Measurements from ENCODE around the gene GATM. TPM values are rescaled to one million over a fixed set of nuclear protein-coding genes. Genes with fewer than 3 reads are reported as not detected.

Gene GATM
- total RNA-seq, 1 donor from 2014 or later: 0.86 TPM

DNA sequence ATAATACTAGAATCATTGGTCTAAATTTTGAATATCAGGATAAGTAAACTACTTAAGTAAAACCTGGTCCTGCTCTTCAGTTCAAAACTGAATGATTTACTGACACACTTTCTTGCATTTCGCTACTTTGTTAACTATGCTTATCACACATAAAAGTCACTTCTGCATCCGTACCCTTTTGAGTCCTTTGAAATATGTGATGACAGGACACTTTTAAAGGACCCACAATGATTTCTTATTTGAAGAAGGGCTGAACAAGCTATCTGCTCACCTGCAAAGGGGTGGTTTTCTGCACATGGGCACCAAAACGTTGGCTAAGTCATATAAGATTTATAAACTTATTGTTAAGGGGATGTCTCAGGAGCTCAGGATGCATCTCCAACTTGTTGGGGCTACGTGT, 15.0 kb downstream of the GATM start:
- Mint-ChIP-seq H3K27ac (no peak overlapping the region), H3K27me3 (ENCODE audit: insufficient read depth) (peaks cover 14% of the 10 kb centered on the region), H3K36me3 (ENCODE audit: low read depth) (no peaks in the 10 kb centered on the region), H3K4me3 (no peak overlapping the region), H3K9me3 (no peaks in the 10 kb centered on the region), H3K4me1 (ENCODE audit: low read depth) (no peaks in the 10 kb centered on the region)
- intact Hi-C loops (cut with micrococcal nuclease): no loop called here
- no peak for DNase-seq (ENCODE audit: low spot score)

GRCh38 chr15:45362419-45362818, 15.9 kb downstream of the GATM start:
- DNase-seq (ENCODE audit: low spot score): no peak
- Mint-ChIP-seq H3K4me1 (ENCODE audit: low read depth) (no peaks in the 10 kb centered on the region), H3K27me3 (ENCODE audit: insufficient read depth) (peaks cover 14% of the 10 kb centered on the region), H3K36me3 (ENCODE audit: low read depth) (no peaks in the 10 kb centered on the region), H3K27ac (no peak overlapping the region), H3K4me3 (no peak overlapping the region), H3K9me3 (no peaks in the 10 kb centered on the region)
- intact Hi-C loops (cut with micrococcal nuclease): no loop called here

DNA sequence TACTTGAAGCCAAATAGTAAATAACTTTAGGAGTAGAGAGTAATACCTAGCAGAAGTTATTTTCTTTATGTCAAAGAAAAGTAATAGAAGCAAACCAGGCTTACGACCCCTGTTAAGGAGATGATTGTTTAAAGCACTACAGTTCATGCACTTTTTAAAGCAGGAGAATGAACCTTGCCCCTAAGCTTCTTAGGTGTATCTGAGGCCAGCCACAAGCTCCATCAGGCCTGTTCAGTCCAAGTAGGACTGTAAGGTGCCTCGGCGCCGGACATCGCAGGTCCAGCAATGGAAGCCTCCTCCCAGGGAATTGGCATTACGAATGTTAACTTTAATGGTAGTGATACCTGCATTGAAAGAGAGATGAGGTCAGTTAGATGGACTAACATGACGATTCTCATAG, 16.5 kb downstream of the GATM start:
- Mint-ChIP-seq H3K36me3 (ENCODE audit: low read depth) (no peaks in the 10 kb centered on the region), H3K4me3 (no peak overlapping the region), H3K27me3 (ENCODE audit: insufficient read depth) (peaks cover 14% of the 10 kb centered on the region), H3K9me3 (no peaks in the 10 kb centered on the region), H3K4me1 (ENCODE audit: low read depth) (no peaks in the 10 kb centered on the region), H3K27ac (no peak overlapping the region)
- intact Hi-C loops (cut with micrococcal nuclease): no loop called here
- DNase-seq (ENCODE audit: low spot score): no peak

DNA sequence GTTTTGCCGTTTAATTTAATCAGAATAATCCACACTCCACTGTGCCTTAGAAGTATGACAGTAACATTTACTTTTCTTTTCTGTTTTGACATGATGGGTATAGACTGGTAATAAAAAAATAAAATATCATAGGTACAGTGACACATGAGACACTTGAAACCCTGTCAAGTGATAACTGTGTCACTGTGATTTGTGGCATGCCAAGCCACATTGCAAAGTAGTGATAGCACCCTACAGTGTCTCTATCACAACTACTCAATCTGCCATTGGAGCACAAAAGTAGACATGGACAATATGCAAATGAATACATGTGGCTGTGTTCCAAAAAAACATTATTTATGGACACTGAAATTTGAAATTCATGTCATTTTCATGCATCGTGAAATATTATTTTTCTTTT, 22.5 kb downstream of the GATM start:
- DNase-seq (ENCODE audit: low spot score): no peak
- no peaks in the 10 kb centered on the region for H3K36me3 Mint-ChIP-seq (ENCODE audit: low read depth)
- H3K27me3 Mint-ChIP-seq (ENCODE audit: insufficient read depth): peaks cover 6% of the 10 kb centered on the region
- H3K4me1 Mint-ChIP-seq (ENCODE audit: low read depth): no peaks in the 10 kb centered on the region
- no peak overlapping the region for H3K27ac Mint-ChIP-seq
- no peaks in the 10 kb centered on the region for H3K9me3 Mint-ChIP-seq
- intact Hi-C loops (cut with micrococcal nuclease): no loop called here
- no peak overlapping the region for H3K4me3 Mint-ChIP-seq

- H3K27ac Mint-ChIP-seq: no peak overlapping the region
- intact Hi-C loops (cut with micrococcal nuclease): no loop called here
These were observed 23.6 kb downstream of the GATM start for GRCh38 chr15:45354711-45355110.

GRCh38 chr15:45351227-45351626, 27.1 kb downstream of the GATM start:
- Mint-ChIP-seq H3K27me3 (ENCODE audit: insufficient read depth) (peaks cover 18% of the 10 kb centered on the region), H3K36me3 (ENCODE audit: low read depth) (no peaks in the 10 kb centered on the region), H3K27ac (no peak overlapping the region), H3K9me3 (no peaks in the 10 kb centered on the region), H3K4me1 (ENCODE audit: low read depth) (no peaks in the 10 kb centered on the region), H3K4me3 (no peak overlapping the region)
- DNase-seq (ENCODE audit: low spot score): no peak
- intact Hi-C loops (cut with micrococcal nuclease): no loop called here

More at GRCh38 chr15:45354711-45355110, 23.6 kb downstream of the GATM start:
- DNase-seq (ENCODE audit: low spot score): no peak
- H3K4me1 Mint-ChIP-seq (ENCODE audit: low read depth): no peaks in the 10 kb centered on the region
- H3K27me3 Mint-ChIP-seq (ENCODE audit: insufficient read depth): peaks cover 6% of the 10 kb centered on the region
- no peaks in the 10 kb centered on the region for H3K9me3 Mint-ChIP-seq
- no peak overlapping the region for H3K4me3 Mint-ChIP-seq
- H3K36me3 Mint-ChIP-seq (ENCODE audit: low read depth): no peaks in the 10 kb centered on the region

GRCh38 chr15:45349623-45350022, 28.7 kb downstream of the GATM start:
- H3K9me3 Mint-ChIP-seq: no peaks in the 10 kb centered on the region
- no peak for DNase-seq (ENCODE audit: low spot score)
- H3K36me3 Mint-ChIP-seq (ENCODE audit: low read depth): no peaks in the 10 kb centered on the region
- no peak overlapping the region for H3K4me3 Mint-ChIP-seq
- intact Hi-C loops (cut with micrococcal nuclease): no loop called here
- no peaks in the 10 kb centered on the region for H3K4me1 Mint-ChIP-seq (ENCODE audit: low read depth)
- peaks cover 18% of the 10 kb centered on the region for H3K27me3 Mint-ChIP-seq (ENCODE audit: insufficient read depth)
- no peak overlapping the region for H3K27ac Mint-ChIP-seq

GRCh38 chr15:45347989-45348388, 30.4 kb downstream of the GATM start:
- Mint-ChIP-seq H3K27me3 (ENCODE audit: insufficient read depth) (peaks cover 20% of the 10 kb centered on the region), H3K9me3 (no peaks in the 10 kb centered on the region), H3K4me3 (no peak overlapping the region), H3K36me3 (ENCODE audit: low read depth) (no peaks in the 10 kb centered on the region), H3K27ac (no peak overlapping the region), H3K4me1 (ENCODE audit: low read depth) (no peaks in the 10 kb centered on the region)
- intact Hi-C loops (cut with micrococcal nuclease): no loop called here
- no peak for DNase-seq (ENCODE audit: low spot score)

- Mint-ChIP-seq H3K4me3 (no peak overlapping the region), H3K27ac (no peak overlapping the region), H3K4me1 (ENCODE audit: low read depth) (no peaks in the 10 kb centered on the region), H3K36me3 (ENCODE audit: low read depth) (no peaks in the 10 kb centered on the region), H3K9me3 (no peaks in the 10 kb centered on the region), H3K27me3 (ENCODE audit: insufficient read depth) (peaks cover 16% of the 10 kb centered on the region)
- DNase-seq (ENCODE audit: low spot score): no peak
- intact Hi-C loops (cut with micrococcal nuclease): no loop called here
These were observed 31.3 kb downstream of the GATM start for GRCh38 chr15:45347033-45347432.

DNA sequence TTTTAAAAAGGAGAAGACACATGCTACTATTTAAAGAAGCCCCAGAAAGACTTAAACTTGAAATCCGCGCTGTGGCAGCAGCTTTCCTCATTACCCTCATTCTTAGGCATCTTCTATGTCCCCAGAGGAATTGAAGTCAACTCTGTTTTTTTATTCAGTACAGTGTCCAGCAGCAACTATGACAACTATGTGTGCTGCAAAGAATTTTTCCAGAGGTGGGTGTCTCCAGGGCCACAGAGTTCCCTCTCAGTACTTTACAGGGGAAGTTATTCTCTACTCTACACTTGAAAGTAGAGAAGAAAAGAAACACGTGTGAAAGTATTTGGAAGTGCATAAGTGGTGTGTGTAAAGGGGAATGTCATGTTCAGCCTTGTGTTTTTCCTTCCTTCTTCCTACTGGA, 32.0 kb downstream of the GATM start:
- Mint-ChIP-seq H3K27ac (no peak overlapping the region), H3K27me3 (ENCODE audit: insufficient read depth) (peaks cover 16% of the 10 kb centered on the region), H3K36me3 (ENCODE audit: low read depth) (no peaks in the 10 kb centered on the region), H3K9me3 (no peaks in the 10 kb centered on the region), H3K4me1 (ENCODE audit: low read depth) (no peaks in the 10 kb centered on the region), H3K4me3 (no peak overlapping the region)
- intact Hi-C loops (cut with micrococcal nuclease): no loop called here
- DNase-seq (ENCODE audit: low spot score): no peak

- Mint-ChIP-seq H3K4me3 (no peak overlapping the region), H3K36me3 (ENCODE audit: low read depth) (no peaks in the 10 kb centered on the region), H3K9me3 (no peaks in the 10 kb centered on the region), H3K27me3 (ENCODE audit: insufficient read depth) (peaks cover 9% of the 10 kb centered on the region), H3K4me1 (ENCODE audit: low read depth) (no peaks in the 10 kb centered on the region), H3K27ac (no peak overlapping the region)
- intact Hi-C loops (cut with micrococcal nuclease): no loop called here
- no peak for DNase-seq (ENCODE audit: low spot score)
These were observed 35.0 kb downstream of the GATM start for GRCh38 chr15:45343258-45343860.

DNA sequence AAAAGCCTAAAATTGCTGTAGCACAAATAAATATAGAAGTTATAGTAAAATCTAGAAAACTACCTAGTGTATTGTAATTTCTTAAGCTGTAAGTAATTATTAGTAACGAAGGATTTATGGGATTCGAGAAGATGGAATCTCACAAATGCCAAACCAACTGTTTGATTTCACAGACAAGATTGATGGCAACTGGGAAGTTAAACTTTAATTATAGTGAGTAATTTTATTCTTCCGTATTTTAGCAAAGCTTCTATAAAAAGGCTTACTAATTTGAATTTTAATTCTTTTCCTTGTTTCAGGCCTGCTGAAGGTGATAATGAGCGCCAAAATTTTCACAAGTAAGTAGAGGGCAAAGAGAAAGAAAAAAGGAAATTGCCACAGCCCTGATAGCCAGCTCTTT, 36.6 kb downstream of the GATM start:
- no peaks in the 10 kb centered on the region for H3K9me3 Mint-ChIP-seq

DNA sequence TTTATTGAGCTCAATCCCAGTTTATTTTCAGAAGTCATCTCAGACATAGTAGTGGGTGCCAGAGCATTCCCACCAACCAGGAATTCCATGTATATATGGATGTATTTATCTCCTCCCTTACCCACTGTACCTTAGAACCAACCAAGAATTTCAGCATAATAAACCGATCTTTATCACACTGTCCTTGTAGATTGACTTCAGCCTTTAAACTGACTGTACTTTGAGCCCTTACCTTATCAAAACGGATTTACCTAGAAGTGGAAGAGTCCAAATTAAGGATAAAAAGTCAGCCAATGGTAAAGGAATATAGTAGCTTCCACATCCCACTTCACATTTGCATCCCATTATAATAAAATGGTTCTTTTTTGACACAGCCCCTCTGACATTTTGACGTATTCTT, 37.9 kb downstream of the GATM start:
- H3K27me3 Mint-ChIP-seq (ENCODE audit: insufficient read depth): peaks cover 2% of the 10 kb centered on the region
- intact Hi-C loops (cut with micrococcal nuclease): no loop called here
- no peak for DNase-seq (ENCODE audit: low spot score)
- no peak overlapping the region for H3K27ac Mint-ChIP-seq
- no peak overlapping the region for H3K4me3 Mint-ChIP-seq
- no peaks in the 10 kb centered on the region for H3K4me1 Mint-ChIP-seq (ENCODE audit: low read depth)
- no peaks in the 10 kb centered on the region for H3K9me3 Mint-ChIP-seq
- H3K36me3 Mint-ChIP-seq (ENCODE audit: low read depth): no peaks in the 10 kb centered on the region

More for the DNA sequence above, 36.6 kb downstream of the GATM start:
- H3K27me3 Mint-ChIP-seq (ENCODE audit: insufficient read depth): peaks cover 6% of the 10 kb centered on the region
- intact Hi-C loops (cut with micrococcal nuclease): no loop called here
- no peak overlapping the region for H3K4me3 Mint-ChIP-seq
- H3K27ac Mint-ChIP-seq: no peak overlapping the region
- DNase-seq (ENCODE audit: low spot score): no peak
- H3K36me3 Mint-ChIP-seq (ENCODE audit: low read depth): no peaks in the 10 kb centered on the region
- H3K4me1 Mint-ChIP-seq (ENCODE audit: low read depth): no peaks in the 10 kb centered on the region

- Mint-ChIP-seq H3K27me3 (ENCODE audit: insufficient read depth) (no peaks in the 10 kb centered on the region), H3K4me1 (ENCODE audit: low read depth) (no peaks in the 10 kb centered on the region), H3K9me3 (no peaks in the 10 kb centered on the region), H3K27ac (no peak overlapping the region), H3K36me3 (ENCODE audit: low read depth) (no peaks in the 10 kb centered on the region), H3K4me3 (no peak overlapping the region)
- no peak for DNase-seq (ENCODE audit: low spot score)
- intact Hi-C loops (cut with micrococcal nuclease): no loop called here
These were observed 39.9 kb downstream of the GATM start for GRCh38 chr15:45338417-45338816.
